GM04503 (cell line): ENCODE measurements around the gene GATB.

Experiments
- DNase-seq: peaks from one replicate; pipeline ENCODE4 v3.0.0-alpha.2; 2012; ENCODE audit warnings: low read depth

The GATB gene

DNA sequence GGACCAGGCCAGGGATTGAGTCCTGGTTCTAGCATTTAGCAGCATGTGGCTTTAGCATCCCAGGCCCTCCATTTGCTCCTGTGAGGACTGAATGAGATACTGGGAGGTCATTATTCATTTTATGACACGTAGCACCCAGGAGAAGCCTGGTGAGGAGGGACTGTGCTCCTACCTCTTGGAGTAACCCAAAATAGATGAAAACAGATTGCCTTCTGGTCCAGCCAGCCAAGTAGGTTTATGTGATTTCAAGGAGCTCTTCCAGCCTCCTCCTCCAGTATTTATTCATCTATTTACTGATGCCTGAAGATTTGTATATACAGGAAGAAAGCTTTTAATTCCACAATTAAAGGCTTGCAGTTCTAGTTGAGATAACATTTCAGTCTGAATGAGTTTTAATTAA lies 109.3 kb downstream of the GATB start:
- no peak for DNase-seq

DNA sequence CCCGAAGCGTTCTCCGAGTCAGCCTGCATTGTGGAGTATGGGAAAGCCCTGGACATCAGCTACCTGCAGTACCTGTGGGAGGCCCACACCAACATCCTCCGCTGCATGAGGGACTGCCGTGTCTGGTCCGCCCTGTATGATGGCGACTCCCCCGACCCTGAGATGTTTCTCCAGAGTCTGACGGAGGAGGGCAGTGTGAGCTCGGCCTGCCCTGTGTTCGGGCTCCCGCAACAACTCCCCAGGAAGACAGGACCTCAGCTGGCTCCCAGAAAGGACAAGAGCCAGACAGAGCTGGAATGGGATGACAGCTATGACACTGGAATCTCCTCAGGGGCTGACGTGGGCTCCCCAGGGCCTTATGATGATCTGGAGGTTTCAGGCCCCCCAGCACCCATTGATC lies 111.3 kb downstream of the GATB start:
- DNase-seq: no peak

DNA sequence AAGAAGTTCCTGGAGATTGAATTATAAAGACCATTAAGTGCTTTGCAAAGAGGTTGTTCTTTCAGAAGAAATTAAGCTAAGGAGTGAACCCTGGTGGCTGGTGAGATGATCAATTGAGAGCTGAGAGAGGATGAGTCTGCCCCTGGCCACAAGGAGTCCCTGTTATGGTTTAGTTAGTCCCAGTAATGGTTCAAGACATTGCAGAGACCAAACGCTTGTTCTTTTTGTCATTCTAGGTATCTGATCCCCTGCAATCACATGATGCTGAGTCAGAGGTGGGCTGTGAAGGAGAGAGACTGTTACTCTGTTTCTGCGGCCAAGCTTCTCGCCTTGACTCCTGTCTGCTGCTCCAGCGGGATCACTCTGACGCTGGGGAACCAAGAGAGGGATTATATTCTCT lies 114.5 kb downstream of the GATB start:
- DNase-seq: no peak

DNA sequence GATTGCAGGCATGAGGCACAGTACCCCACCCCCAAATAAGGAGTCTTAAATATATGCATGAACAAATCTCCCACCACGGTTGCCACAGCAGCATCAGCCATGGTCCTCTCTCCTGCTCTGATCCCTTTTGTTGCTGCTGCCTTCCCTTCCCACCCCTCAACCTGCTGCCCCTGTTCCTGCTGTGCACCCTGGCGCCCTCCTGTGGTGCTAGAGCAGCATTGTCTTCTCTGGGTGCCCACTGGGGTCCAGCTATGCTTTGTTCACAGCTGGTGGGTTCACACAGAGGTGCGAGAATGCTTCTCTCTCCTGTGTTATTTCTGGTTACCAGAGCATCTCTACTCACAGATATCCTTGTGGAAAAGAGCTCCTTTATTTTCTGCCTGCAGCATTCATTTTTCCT lies 116.2 kb downstream of the GATB start:
- no peak for DNase-seq

DNA sequence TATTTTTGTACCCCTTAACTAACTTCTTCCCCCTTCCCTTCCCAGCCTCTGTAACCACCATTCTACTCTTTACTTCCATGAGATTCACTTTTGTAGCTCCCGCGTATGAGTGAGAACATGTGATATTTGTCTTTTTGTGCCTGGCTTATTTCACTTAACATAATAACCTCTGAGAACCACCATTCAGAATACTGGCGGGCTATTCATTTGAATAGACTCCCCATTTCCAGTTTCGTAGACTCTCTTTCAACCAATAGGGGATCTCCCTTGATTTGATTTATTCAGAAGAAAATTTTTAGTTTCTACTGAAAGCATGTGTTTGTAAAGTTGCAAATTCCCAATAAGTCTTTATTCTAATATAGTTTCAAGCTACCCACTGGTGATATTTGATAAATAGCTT lies 117.2 kb downstream of the GATB start:
- no peak for DNase-seq

DNA sequence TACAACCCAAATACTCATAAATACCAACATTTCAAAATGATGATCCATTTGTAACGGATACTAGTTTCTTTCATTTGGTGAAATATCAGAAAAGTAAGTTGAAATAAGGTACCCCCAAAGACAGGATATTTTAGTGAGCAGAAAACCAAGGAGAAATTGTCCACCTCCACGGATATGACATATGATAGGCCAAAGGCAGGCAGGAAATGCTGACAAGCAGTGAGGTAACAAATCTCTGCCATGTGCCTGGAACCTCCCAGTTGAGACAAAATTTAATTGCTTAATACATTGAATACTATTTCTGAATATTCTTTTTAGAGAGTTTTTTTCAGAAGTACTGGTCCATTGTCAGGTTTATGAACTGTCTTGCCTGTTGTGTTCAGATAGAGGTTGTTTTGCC lies 118.8 kb downstream of the GATB start:
- DNase-seq: no peak

DNA sequence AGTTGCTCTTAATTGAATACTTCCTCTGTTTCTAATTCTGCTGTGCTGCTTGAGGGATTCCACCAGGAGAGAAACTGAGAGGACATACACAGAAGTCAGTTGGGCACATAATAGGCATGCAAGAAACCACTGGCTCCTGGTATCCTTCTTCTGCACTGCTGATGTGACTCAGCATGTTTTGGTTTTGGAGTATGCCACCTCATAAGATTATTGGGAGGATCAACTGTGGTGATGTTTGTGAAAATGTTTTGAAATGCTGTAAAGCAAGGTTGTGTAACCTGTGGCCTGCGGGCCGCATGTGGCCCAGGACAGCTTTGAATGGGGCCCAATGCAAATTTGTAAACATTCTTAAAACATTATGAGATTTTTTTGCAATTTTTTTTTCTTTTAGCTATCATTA lies 119.6 kb downstream of the GATB start:
- DNase-seq: peak; percentile 73

DNA sequence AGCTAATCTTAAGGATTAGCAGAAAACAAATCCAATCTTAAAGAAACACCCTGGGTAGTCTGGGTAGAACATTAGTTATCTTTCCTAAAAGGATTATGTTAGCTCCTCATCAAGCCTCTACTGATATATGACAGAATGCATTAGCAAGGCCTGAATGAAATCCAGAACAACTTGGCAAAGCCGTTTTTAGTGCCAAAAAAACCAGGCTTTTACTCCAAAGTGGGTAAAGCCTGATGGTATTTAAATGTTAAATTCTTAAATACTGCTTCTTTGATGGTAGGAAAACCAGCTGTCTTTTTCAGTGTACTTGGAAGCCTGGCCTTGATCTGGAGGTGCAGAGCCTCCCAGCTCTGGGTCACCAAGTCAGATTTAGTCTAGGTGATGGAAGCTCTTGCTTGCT lies 120.4 kb downstream of the GATB start:
- no peak for DNase-seq

DNA sequence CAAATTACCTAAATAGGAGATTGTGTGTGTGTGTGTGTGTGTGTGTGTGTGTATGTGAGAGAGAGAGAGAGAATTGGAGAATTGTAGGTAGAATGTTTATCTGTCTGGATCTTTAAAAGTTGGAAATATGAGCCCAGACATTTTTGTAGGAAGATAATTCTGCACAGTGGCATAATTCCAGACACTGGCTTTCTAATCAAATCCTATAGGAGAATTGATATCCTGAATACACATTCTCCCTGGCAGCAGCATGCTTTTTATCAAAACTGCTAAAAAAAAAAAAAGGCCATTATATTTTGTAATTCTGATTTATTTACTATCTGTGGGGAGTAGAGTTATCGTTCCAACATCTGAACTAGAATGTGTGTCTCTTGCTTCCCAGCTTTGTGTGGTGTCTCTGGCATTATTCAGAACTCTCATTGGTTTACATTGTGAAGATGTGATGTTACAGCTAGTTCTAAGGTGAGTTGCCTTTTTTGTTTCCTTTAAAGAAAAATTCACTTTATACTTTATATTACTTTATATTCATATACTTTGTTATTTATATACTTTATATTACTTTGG lies 122.4 kb downstream of the GATB start:
- no peak for DNase-seq

DNA sequence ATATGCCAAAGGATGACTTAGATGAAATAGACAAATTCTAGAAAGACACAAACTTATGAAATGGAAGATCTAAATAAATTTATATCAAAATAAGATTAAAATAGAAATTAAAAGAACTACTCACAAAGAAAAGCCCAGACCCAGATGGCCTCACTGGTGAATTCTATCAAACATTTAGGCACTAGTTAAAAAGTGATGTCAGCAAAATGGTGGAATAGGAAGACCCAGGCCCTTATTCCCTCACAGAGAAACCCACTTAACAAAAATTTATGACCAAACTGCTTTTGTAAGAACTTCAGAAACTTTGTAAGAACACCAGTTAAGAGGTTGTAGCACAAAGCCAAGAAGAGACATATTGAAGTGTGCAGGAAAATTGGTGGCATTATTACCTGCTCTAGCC lies 129.5 kb downstream of the GATB start:
- DNase-seq: no peak

DNA sequence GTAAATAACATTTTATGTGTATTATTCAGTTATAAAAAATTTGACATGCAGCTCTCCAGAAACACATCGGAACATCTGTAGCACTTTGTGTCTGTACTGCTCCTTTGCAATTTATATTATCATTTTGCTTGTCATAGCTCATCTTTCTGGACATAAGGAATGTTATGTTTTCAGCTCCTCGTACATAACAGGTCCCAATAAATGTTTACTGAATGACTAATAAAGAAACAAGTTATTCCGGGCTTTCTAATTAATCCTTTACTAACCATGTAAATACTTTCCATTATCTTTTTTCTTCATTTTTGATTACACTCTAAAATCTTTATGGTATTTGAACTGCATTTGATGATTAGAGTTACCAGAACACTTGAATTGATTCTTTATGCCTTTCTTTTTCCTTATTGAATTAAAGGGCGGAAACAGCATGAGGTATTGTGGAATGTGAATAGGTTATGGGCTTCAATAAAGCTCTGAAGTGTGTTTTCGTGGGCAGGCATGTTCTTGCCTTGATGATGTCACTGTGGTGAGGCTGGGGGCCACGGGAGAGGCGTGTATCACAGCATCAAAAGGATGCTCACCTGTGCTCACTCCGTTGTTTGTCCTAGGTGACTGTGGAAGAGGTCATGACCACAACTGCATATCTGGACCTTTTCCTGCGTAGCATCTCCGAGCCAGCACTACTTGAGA lies 131.6 kb downstream of the GATB start:
- no peak for DNase-seq

DNA sequence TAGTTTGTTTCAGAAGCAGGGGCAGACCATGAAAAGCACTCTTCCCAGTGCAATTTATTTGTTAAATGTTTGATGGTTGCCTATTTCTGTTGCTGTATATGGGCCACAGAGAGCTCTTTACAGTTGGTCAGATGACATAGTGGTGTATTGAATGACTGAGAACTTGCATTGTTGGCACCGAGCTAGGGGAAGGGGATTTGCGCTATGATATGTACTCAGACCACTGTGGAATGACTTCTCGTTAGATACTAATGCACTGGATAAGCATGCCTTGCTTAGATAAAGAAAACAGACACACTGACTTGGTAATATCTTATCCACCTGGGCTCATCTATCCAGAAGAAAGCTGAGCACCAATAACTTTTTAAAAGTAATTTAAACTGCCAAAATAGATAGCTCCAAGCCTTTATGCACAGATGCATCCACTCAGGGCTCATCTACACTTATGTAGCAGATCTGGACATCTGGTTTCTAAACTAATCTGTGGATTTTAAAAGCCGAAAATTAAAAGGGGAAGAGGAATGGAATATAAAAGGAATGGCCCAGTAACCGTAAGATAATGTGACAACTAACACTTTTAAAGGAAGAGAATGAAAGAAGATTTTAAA lies 132.7 kb downstream of the GATB start:
- DNase-seq: no peak

DNA sequence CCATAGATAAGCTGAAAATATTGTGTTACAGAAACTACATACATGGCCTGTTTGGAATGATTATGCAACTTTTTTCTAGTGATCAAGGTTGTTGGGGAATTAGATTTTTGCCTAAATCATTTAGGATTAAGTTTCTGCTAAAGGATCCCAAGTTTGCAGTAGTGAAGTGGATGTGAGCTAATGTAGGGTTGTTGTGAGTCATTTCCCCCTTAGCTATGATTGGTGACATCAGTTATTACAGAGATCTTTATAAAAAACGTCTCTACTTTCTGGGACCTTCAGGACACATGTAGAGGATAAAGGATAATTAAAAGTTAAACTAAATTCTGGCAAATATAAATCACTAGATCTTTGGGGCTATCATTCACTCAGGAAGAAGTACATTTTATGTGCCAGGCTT lies 133.3 kb downstream of the GATB start:
- no peak for DNase-seq

DNA sequence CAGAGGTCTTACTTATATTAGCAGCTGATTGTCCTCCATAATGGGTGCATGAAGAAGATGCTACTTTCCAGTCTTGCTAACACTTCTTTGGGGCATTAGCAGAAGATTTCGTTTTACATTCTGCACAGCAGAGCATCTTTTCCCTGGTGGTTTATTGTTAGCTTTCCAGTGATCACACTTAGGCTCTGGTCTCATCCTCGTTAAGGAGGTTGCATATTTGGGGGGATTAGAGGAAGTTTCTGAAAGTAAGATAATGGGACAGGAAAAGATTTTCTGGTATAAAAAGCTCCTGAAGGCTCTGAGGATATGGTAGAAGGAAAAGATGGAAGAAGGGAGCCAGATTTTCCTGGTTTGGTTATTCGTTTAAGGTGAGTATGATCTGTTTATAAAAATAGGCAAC lies 134.1 kb downstream of the GATB start:
- no peak for DNase-seq

DNA sequence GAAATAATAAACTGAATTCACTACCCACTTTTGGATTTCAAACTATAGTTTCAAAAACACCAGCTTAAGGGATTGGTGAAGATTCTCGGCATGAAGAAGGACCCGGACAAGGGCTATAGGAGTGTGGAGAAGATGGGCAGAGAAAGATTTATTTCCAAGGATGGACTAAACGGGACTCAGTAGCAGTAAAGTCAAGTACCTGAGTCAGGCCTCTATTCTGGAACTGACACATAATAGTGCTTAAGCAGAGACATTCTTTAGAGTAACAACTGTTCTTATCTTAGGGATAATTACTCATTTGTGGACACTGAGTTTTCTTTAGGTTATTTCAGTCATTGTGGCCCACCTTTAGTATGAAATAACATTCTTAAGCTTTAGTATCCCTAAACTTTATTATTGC lies 134.6 kb downstream of the GATB start:
- DNase-seq: no peak

DNA sequence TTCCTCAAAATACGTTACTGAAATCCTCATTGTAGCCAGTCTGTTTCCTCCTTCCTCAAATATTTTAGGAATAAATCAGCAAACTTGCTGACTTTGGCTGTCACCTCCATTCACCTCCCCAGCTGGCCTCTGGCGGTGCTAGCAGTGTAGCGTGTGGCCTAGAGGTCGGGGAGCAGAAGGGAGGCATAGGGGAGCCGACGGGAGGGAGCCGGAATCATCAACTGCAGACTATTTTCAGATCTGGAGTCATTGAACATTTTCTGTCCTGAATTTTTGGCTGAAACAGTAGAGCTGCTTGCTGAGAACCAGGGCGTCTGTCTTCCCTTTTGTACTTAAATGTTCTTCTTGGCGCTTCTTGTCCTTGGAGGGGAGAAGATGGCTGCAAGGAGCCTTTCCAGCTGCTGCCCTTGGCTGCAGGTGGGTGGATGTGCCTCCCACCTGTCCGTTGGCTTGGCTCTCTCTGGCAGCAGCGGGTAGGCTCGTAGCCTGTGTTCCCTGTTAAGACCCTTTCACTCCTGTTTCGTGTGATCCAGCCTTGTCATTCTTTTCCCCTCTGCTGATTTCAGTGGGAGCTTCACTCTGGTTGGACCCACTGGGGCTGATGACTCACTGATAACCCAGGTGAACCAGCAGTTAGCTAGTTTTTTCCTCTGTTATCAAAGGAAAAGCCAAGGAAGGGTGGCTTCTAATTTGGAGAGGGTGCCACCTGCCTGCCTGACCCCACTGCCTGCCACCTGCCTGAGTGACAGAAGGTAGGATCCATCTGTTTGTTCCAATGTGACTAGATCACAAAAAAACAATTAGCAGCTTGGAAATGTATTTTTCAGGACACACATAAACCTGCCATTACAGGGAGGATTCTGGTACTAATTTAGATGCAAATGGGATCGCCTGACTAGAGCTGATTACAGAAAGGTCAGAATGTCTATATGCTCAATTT lies 135.9 kb downstream of the GATB start:
- DNase-seq: no peak
